ENCODE measurements around the gene XCL1. TPM values are rescaled to one million over a fixed set of nuclear protein-coding genes. Genes with fewer than 3 reads are reported as not detected.

Gene XCL1
- total RNA-seq, 1 experiment from 2014 or later = 0.26 TPM

DNA sequence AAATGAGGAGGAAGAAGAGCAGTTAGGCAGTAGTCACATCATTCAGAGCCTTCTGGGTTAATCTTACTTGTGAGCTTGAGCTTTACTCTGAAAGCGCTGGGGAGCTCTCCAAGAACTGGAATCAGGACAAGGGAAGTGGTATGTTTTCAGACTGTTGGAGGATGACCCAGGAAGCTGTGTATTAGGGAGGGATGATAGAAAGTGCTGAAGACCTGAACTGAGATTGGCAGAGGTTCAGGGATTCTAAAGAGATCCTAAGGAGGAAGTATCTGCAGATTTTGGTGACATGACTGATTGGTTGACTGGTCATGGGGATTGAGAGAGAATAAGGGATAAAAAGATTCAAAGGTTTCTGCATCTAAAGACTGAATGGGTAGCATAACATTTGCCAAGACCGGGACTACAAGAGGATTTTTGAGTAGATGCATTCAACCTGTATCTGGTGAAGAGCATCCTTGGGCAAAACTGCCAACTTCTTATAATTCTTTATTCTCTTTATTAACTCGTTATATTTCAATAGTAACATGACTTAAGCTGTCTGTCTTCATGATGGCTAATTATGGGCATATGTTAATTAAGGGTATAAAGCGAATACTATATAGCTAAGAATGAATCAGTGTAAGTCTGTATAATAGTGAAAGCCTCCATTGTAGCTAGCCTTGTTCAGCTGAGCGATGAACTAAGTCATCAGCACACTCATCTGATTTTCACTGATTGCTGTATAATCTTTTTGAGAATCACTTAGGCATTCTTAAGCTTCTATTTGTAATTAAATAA is 41.8 kb downstream of the XCL1 start:
- Mint-ChIP-seq H3K9me3 (no peaks in the 10 kb centered on the region), H3K36me3 (ENCODE audit: insufficient read depth in 1 of 3, low read depth in 3 of 3) (no peaks in the 10 kb centered on the region), H3K4me1 (peaks cover 3% of the 10 kb centered on the region in 2 experiments; a peak in 2 of 4 replicates), H3K4me3 (no peak overlapping the region), H3K27me3 (ENCODE audit: low read depth) (no peaks in the 10 kb centered on the region), H3K27ac (no peak overlapping the region)
- no peak overlapping the region for H4K91ac ChIP-seq (ENCODE audit: insufficient read length, low read depth, low read length)
- no peak overlapping the region for H3K27ac ChIP-seq (ENCODE audit: insufficient read length, low read depth, low read length)
- H2AK5ac ChIP-seq (ENCODE audit: insufficient read length, low read length) = no peak overlapping the region
- no peaks in the 10 kb centered on the region; the same call in 1 of the 2 replicates for H3K4me1 ChIP-seq (ENCODE audit: insufficient read depth, low read length)
- no CpG with 5 or more reads among the region's 5 CpGs for WGBS (ENCODE audit: extremely low coverage, insufficient read length, low lambda C conversion rate)
- H3K14ac ChIP-seq (ENCODE audit: insufficient read depth, low read length) = no peak overlapping the region
- H2BK12ac ChIP-seq (ENCODE audit: insufficient read length, low read depth, low read length) = no peak overlapping the region
- TF ChIP-seq, protein P1, sequence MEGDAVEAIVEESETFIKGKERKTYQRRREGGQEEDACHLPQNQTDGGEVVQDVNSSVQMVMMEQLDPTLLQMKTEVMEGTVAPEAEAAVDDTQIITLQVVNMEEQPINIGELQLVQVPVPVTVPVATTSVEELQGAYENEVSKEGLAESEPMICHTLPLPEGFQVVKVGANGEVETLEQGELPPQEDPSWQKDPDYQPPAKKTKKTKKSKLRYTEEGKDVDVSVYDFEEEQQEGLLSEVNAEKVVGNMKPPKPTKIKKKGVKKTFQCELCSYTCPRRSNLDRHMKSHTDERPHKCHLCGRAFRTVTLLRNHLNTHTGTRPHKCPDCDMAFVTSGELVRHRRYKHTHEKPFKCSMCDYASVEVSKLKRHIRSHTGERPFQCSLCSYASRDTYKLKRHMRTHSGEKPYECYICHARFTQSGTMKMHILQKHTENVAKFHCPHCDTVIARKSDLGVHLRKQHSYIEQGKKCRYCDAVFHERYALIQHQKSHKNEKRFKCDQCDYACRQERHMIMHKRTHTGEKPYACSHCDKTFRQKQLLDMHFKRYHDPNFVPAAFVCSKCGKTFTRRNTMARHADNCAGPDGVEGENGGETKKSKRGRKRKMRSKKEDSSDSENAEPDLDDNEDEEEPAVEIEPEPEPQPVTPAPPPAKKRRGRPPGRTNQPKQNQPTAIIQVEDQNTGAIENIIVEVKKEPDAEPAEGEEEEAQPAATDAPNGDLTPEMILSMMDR (conservative IDR thresholded peaks at IDR 0.05) = no peak
- H3K23me2 ChIP-seq (ENCODE audit: insufficient read length, low read depth, low read length, poor library complexity, severe bottlenecking) = no peaks in the 10 kb centered on the region
- no peaks in the 10 kb centered on the region for H4K20me1 ChIP-seq (ENCODE audit: control insufficient read depth, insufficient read depth, insufficient read length)
- no peak overlapping the region for H2BK5ac ChIP-seq (ENCODE audit: insufficient read length, low read length)
- no peak overlapping the region for H4K5ac ChIP-seq (ENCODE audit: insufficient read length, low read depth, low read length)
- no peak overlapping the region for H3K4ac ChIP-seq (ENCODE audit: low read depth, low read length)
- H2BK120ac ChIP-seq (ENCODE audit: low read depth, low read length, poor library complexity, severe bottlenecking) = no peak overlapping the region
- no peaks in the 10 kb centered on the region for H3K27me3 ChIP-seq (ENCODE audit: insufficient read depth, low read length)
- H2AFZ ChIP-seq (ENCODE audit: low read length) = no peak overlapping the region
- no peaks in the 10 kb centered on the region for H3K79me1 ChIP-seq (ENCODE audit: insufficient read depth, low read depth, low read length, poor library complexity, severe bottlenecking)
- no peak overlapping the region for H3K9ac ChIP-seq (ENCODE audit: extremely low read depth, insufficient read length, low read length)
- no peak overlapping the region for H3K18ac ChIP-seq (ENCODE audit: insufficient read length, low read depth, low read length)
- no peak for DNase-seq
- H3K23ac ChIP-seq (ENCODE audit: insufficient read length, low read depth, low read length) = no peak overlapping the region
- H2BK15ac ChIP-seq (ENCODE audit: low read depth, low read length) = no peak overlapping the region
- no peak overlapping the region for H3K4me2 ChIP-seq (ENCODE audit: insufficient read depth, insufficient read length, low read length)
- H3K9me3 ChIP-seq (ENCODE audit: control insufficient read depth, low read depth, low read length) = no peaks in the 10 kb centered on the region
- H3T11ph ChIP-seq (ENCODE audit: low read length) = no peak overlapping the region
- no peaks in the 10 kb centered on the region for H3K79me2 ChIP-seq (ENCODE audit: insufficient read depth, low read length)
- no peak overlapping the region for H2BK20ac ChIP-seq (ENCODE audit: low read depth, low read length, poor library complexity, severe bottlenecking)
- no peak overlapping the region for H4K8ac ChIP-seq (replicated peaks; ENCODE audit: insufficient read length, low read depth, low read length)
- H3K56ac ChIP-seq (ENCODE audit: insufficient read length, low read depth, low read length) = no peak overlapping the region
